Measurements from ENCODE around the gene AXIN1.

Gene AXIN1

DNA sequence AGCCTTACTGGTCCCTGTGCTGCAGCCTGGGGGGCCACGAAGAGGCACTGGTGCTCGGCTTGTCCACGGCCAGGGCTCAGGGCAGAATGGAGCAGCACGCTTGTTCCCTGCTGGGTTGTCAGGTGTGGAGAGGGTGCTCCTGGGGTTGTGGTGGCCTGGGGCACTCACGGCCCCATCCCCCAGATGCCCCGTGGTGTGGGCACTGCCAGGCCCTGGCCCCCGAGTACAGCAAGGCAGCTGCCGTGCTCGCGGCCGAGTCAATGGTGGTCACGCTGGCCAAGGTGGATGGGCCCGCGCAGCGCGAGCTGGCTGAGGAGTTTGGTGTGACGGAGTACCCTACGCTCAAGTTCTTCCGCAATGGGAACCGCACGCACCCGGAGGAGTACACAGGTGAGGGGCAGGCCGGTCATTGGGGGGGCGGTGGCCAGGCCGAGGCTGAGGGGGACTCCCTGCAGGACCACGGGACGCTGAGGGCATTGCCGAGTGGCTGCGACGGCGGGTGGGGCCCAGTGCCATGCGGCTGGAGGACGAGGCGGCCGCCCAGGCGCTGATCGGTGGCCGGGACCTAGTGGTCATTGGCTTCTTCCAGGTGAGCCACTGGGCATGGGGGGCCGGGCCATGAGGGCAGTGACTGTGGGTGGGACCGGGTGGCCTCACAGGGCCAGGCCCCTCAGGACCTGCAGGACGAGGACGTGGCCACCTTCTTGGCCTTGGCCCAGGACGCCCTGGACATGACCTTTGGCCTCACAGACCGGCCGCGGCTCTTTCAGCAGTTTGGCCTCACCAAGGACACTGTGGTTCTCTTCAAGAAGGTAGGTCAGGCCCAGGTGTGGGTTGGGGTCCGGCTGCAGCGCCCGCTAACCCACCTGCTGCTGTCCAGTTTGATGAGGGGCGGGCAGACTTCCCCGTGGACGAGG is 68.1 kb downstream of the AXIN1 start:
- no peak for TF ChIP-seq CTCF (IDR thresholded peaks at IDR 0.05; ENCODE audit: low read depth, low read length)

DNA sequence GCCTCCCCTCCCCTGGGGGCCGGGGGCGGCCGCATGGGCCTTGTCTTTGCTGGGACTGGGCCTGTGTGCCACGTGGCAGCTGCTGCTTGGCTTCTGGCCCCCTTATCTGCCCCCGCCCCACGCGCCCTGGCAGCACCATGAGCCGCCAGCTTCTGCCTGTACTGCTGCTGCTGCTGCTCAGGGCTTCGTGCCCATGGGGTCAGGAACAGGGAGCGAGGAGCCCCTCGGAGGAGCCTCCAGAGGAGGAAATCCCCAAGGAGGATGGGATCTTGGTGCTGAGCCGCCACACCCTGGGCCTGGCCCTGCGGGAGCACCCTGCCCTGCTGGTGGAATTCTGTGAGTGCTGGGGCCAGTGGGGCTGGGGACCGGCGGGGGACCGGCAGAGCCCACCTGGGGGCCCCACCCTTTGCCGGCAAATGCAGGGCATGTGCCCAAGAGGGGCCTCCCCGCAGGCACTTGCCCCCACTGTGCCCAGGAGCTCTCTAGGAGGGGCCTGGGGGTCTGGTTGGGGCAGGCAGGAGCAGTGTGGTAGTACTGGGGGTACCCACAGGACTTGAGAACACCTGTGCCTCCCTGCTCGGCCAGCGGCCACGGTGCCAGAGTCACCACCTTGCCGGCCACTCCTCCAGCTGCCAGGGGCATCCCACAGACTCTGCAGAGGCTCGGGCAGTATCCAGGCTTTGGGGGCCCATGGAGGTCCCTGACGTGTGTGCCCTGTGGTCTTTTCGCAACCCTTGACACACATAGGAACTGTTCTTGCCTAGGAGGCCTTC is 69.3 kb downstream of the AXIN1 start, which contains the start of gene PDIA2:
TSS of gene PDIA2 (plus strand) at position 132 of the 773 bp plus-strand sequence. CDS start at position 138, 6 bp downstream.
- DNase-seq (ENCODE audit: extremely low read depth, low read depth): no peak
- TF ChIP-seq CTCF (IDR thresholded peaks at IDR 0.05; ENCODE audit: low read depth, low read length): no peak

More for the DNA sequence above, 68.1 kb downstream of the AXIN1 start:
- no peak for DNase-seq (ENCODE audit: extremely low read depth, low read depth)

DNA sequence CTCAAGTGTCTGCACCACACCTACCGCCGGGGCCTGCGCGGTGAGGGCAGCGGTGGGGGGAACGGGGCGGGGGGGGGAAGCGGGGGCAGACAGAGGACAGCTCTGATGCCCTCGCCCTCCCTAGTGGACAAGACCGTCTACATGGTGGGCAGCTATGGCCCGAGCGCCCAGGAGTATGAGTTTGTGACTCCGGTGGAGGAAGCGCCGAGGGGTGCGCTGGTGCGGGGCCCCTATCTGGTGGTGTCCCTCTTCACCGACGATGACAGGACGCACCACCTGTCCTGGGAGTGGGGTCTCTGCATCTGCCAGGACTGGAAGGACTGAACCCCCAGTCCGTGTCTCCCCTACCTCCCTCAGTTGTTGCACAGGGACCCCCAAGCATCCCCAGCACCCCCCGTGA is 70.0 kb downstream of the AXIN1 start:
- no peak for TF ChIP-seq CTCF (IDR thresholded peaks at IDR 0.05; ENCODE audit: low read depth, low read length)

GRCh38 chr16:281660-282255 is 70.8 kb downstream of the AXIN1 start:
- DNase-seq (ENCODE audit: extremely low read depth, low read depth): no peak
- no peak for TF ChIP-seq CTCF (IDR thresholded peaks at IDR 0.05; ENCODE audit: low read depth, low read length)

More for the DNA sequence above, 70.0 kb downstream of the AXIN1 start:
- no peak for DNase-seq (ENCODE audit: extremely low read depth, low read depth)

DNA sequence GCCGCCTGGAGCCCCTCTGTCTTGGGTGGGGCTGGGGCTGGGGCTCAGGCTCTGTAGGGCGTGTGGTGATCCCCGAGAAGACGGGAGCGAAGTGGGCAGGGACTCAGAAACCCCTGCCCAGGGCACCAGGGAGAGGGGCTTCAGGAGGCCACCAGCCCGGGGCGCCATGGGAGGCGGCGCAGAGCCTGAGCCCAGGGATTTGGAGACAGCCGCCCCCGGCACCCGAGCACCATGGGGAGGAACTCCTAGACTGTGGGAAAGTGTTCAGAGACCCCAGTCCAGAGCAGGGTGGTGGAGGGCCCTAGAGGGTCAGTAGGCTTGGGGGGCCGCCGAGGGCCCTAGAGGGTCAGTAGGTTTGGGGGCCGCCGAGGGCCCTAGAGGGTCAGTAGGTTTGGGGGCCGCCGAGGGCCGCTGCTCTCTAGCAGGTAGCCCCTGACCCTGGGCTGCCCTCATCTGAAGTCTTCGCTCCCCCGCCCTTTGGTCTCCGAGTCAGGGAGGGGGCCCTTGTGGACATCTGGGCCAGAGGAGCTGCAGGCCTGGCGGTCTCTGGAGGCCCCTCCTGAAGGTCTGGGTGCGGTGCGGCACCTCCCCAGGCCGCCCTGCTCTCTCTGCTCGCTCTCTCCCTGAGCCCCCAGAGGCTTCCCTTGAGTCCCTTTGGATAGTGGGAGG is 71.4 kb downstream of the AXIN1 start:
- TF ChIP-seq CTCF (IDR thresholded peaks at IDR 0.05; ENCODE audit: low read depth, low read length): no peak

DNA sequence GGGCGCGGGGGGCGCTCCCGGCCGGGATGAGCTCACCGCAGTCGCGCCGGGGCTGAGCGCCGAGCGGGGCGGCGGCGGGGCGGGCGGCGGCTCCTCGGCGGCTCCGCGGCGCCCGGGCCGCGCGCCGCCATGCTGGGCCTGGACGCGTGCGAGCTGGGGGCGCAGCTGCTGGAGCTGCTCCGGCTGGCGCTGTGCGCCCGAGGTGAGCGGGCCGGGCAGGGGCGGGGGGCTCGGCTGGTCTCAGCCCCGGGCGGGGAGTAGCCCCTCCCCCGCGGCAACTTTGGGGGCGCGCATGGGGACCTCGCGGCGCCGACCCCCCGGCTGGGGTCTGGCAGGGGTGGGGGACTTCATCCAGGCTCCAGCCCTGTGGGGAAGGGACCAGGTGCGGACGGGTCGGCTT is 72.0 kb downstream of the AXIN1 start, which contains the start of gene ARHGDIG:
TSS of gene ARHGDIG (plus strand) at position 40 of the 400 bp plus-strand sequence. CDS start at position 130, 90 bp downstream.
- no peak for DNase-seq (ENCODE audit: extremely low read depth, low read depth)

More for the DNA sequence above, 71.4 kb downstream of the AXIN1 start:
- no peak for DNase-seq (ENCODE audit: extremely low read depth, low read depth)

More for the DNA sequence above, 72.0 kb downstream of the AXIN1 start, which contains the start of gene ARHGDIG:
- no peak for TF ChIP-seq CTCF (IDR thresholded peaks at IDR 0.05; ENCODE audit: low read depth, low read length)

All from AG09319 (cell line).